Tongue (tissue), 2 donors: ENCODE results near the gene CAPN9. TPM values are rescaled to one million over a fixed set of nuclear protein-coding genes. Genes with fewer than 3 reads are reported as not detected.

Experiments
- DNase-seq: peaks from one replicate; pipeline ENCODE4 v3.0.0-alpha.2; 2015
- total RNA-seq: library from RNA; depleted of rRNA; stranded (reverse); fragments of >200 nt; gene quantifications from one replicate; pipeline ENCODE4 v1.2.3, GENCODE V29; 2014

The CAPN9 gene
- total RNA-seq, 1 donor from 2014 or later, result 0.82 TPM

GRCh38 chr1:230772457-230773395 lies 25.5 kb downstream of the CAPN9 start:
- DNase-seq, result peak; percentile 85

- DNase-seq, result no peak
Measured at GRCh38 chr1:230773396-230774033, 26.3 kb downstream of the CAPN9 start.

GRCh38 chr1:230778916-230779590 lies 31.9 kb downstream of the CAPN9 start:
- DNase-seq, result no peak

GRCh38 chr1:230781131-230781530 lies 33.9 kb downstream of the CAPN9 start:
- DNase-seq, result peak; percentile 16

- peak; percentile 71 for DNase-seq
Measured at GRCh38 chr1:230781594-230781993, 34.4 kb downstream of the CAPN9 start.

GRCh38 chr1:230784163-230784562 lies 37.0 kb downstream of the CAPN9 start:
- no peak for DNase-seq

GRCh38 chr1:230785636-230786384 lies 38.6 kb downstream of the CAPN9 start:
- DNase-seq, result no peak

GRCh38 chr1:230786385-230786753 lies 39.2 kb downstream of the CAPN9 start:
- no peak for DNase-seq

- DNase-seq, result no peak
Measured at GRCh38 chr1:230787471-230787870, 40.3 kb downstream of the CAPN9 start.

- DNase-seq, result no peak
Measured at GRCh38 chr1:230788561-230789275, 41.5 kb downstream of the CAPN9 start.

GRCh38 chr1:230790026-230790425 lies 42.8 kb downstream of the CAPN9 start:
- DNase-seq, result no peak

GRCh38 chr1:230791986-230792564 lies 44.9 kb downstream of the CAPN9 start:
- DNase-seq, result no peak

GRCh38 chr1:230792691-230793462 lies 45.7 kb downstream of the CAPN9 start:
- no peak for DNase-seq

GRCh38 chr1:230793463-230793745 lies 46.2 kb downstream of the CAPN9 start:
- DNase-seq, result no peak

GRCh38 chr1:230794431-230794830 lies 47.2 kb downstream of the CAPN9 start:
- peak; percentile 50 for DNase-seq

GRCh38 chr1:230794871-230795605 lies 47.9 kb downstream of the CAPN9 start:
- DNase-seq, result no peak

- no peak for DNase-seq
Measured at GRCh38 chr1:230796626-230797025, 49.4 kb downstream of the CAPN9 start.

GRCh38 chr1:230797376-230797920 lies 50.3 kb downstream of the CAPN9 start:
- DNase-seq, result no peak

- DNase-seq, result peak; percentile 88
Measured at GRCh38 chr1:230797942-230798365, 50.8 kb downstream of the CAPN9 start.

GRCh38 chr1:230798491-230798890 lies 51.3 kb downstream of the CAPN9 start:
- DNase-seq, result no peak
